ENCODE data around the gene PCDHA8.
"Not testable (repeated sequence)": the region's sequence is repeated elsewhere in the genome, so short reads cannot be mapped to it uniquely, and the experiment has no call there.

Gene PCDHA8

GRCh38 chr5:140833993-140834392 is 7.0 kb upstream of the PCDHA8 start, which contains the start of gene PCDHA7:
TSS of gene PCDHA7 (plus strand) at chr5:140834269. CDS start at chr5:140834384, 115 bp downstream.
- Histone ChIP-seq H3K9me2 (replicated peaks; ENCODE audit: control insufficient read depth, low read length) (no peaks in the 10 kb centered on the region), H3K4me3 (ENCODE audit: low read length) (no peak within 1 kb of the TSS), H3F3A (ENCODE audit: control insufficient read depth, insufficient read depth) (no peaks in the 10 kb centered on the region), H3K27ac (ENCODE audit: low read depth, low read length) (no peak within 1 kb of the TSS), H3K36me3 (ENCODE audit: control insufficient read depth, low read length) (no peaks in the 10 kb centered on the region), H4K20me1 (ENCODE audit: control insufficient read depth, insufficient read depth, low read depth, low read length) (no peaks in the 10 kb centered on the region), H3K27me3 (ENCODE audit: control insufficient read depth, low read length) (no peaks in the 10 kb centered on the region), H3K9me3 (ENCODE audit: control insufficient read depth, insufficient read depth, low read length) (no peaks in the 10 kb centered on the region), H3K4me2 (ENCODE audit: low read length) (no peak within 1 kb of the TSS), H3K4me1 (ENCODE audit: control insufficient read depth, low read length) (no peaks in the 10 kb centered on the region), H3K79me2 (ENCODE audit: control insufficient read depth, low read length) (no peaks in the 10 kb centered on the region)
- TF ChIP-seq EZH2phosphoT487 (IDR thresholded peaks at IDR 0.05; ENCODE audit: borderline replicate concordance, low read length) (no peak), CTCF (IDR thresholded peaks at IDR 0.05; ENCODE audit: low read depth, low read length, poor library complexity, severe bottlenecking) (no peak)

GRCh38 chr5:140834439-140835008 is 6.5 kb upstream of the PCDHA8 start:
- not testable (repeated sequence) for H3K27ac ChIP-seq (ENCODE audit: low read depth, low read length); H3K9me2 ChIP-seq (replicated peaks; ENCODE audit: control insufficient read depth, low read length); H3K9me3 ChIP-seq (ENCODE audit: control insufficient read depth, insufficient read depth, low read length); H3F3A ChIP-seq (ENCODE audit: control insufficient read depth, insufficient read depth); H3K4me2 ChIP-seq (ENCODE audit: low read length); H3K36me3 ChIP-seq (ENCODE audit: control insufficient read depth, low read length); H3K4me3 ChIP-seq (ENCODE audit: low read length); H3K27me3 ChIP-seq (ENCODE audit: control insufficient read depth, low read length); H3K79me2 ChIP-seq (ENCODE audit: control insufficient read depth, low read length); H4K20me1 ChIP-seq (ENCODE audit: control insufficient read depth, insufficient read depth, low read depth, low read length); H3K4me1 ChIP-seq (ENCODE audit: control insufficient read depth, low read length)

GRCh38 chr5:140835622-140836510 is 5.1 kb upstream of the PCDHA8 start:
- Histone ChIP-seq H3K36me3 (ENCODE audit: control insufficient read depth, low read length) (no peaks in the 10 kb centered on the region), H3F3A (ENCODE audit: control insufficient read depth, insufficient read depth) (no peaks in the 10 kb centered on the region), H3K79me2 (ENCODE audit: control insufficient read depth, low read length) (no peaks in the 10 kb centered on the region), H3K9me2 (replicated peaks; ENCODE audit: control insufficient read depth, low read length) (no peaks in the 10 kb centered on the region), H3K4me2 (ENCODE audit: low read length) (no peak overlapping the region), H4K20me1 (ENCODE audit: control insufficient read depth, insufficient read depth, low read depth, low read length) (no peaks in the 10 kb centered on the region), H3K4me1 (ENCODE audit: control insufficient read depth, low read length) (no peaks in the 10 kb centered on the region), H3K27ac (ENCODE audit: low read depth, low read length) (no peak overlapping the region), H3K27me3 (ENCODE audit: control insufficient read depth, low read length) (no peaks in the 10 kb centered on the region), H3K9me3 (ENCODE audit: control insufficient read depth, insufficient read depth, low read length) (no peaks in the 10 kb centered on the region), H3K4me3 (ENCODE audit: low read length) (no peak overlapping the region)
- TF ChIP-seq EZH2phosphoT487 (IDR thresholded peaks at IDR 0.05; ENCODE audit: borderline replicate concordance, low read length), result no peak
- TF ChIP-seq CTCF (IDR thresholded peaks at IDR 0.05; ENCODE audit: low read depth, low read length, poor library complexity, severe bottlenecking), result no peak
